Lower lobe of right lung (tissue), 2 donors: Measurements from ENCODE around the gene LPP. TPM values are rescaled to one million over a fixed set of nuclear protein-coding genes. Genes with fewer than 3 reads are reported as not detected.

Experiments
- ATAC-seq, 2 donors: fragments of 200-7000 bp; cut with Tn5 transposase; one replicate each; pipeline ENCODE4 v1.9.1; 2020 to 2022; ENCODE audit warnings: mild to moderate bottlenecking in 2 of 2, moderate library complexity in 2 of 2
- DNase-seq: peaks from one replicate; pipeline ENCODE4 v3.0.0-alpha.2; 2020
- H3K27ac ChIP-seq: fragments of 200-600 bp; one replicate; pipeline ENCODE4 v1.8.0; 2022
- H3K27me3 ChIP-seq: fragments of 200-600 bp; one replicate; pipeline ENCODE4 v1.8.0; 2022; ENCODE audit warnings: low read depth
- H3K36me3 ChIP-seq: fragments of 200-600 bp; one replicate; pipeline ENCODE4 v1.8.0; 2022; ENCODE audit warnings: mild to moderate bottlenecking
- H3K4me1 ChIP-seq: fragments of 200-600 bp; one replicate; pipeline ENCODE4 v1.8.0; 2022
- H3K4me3 ChIP-seq: fragments of 200-600 bp; one replicate; pipeline ENCODE4 v1.8.0; 2022; ENCODE audit warnings: mild to moderate bottlenecking
- H3K9me3 ChIP-seq: fragments of 200-600 bp; one replicate; pipeline ENCODE4 v1.8.0; 2022
- intact Hi-C: fragments of 100-400 bp; cut with DNase I; formaldehyde crosslinking; loops from one replicate; pipeline ENCODE4 v1.11.0; 2022
- total RNA-seq: library from RNA; stranded (reverse); fragmentation: NEBNext Ultra II Directional; extraction: Animal tissue kit (Norgen Biotek cat#: 25700); gene quantifications from one replicate; pipeline ENCODE4 v1.2.1, GENCODE V29; 2021
- TF ChIP-seq, protein P1 (sequence below): fragments of 200-600 bp; IDR thresholded peaks from one replicate; pipeline ENCODE4 v1.8.0; 2022; ENCODE audit warnings: antibody characterized with exemption, mild to moderate bottlenecking
- donor health status: DM: no; HTN: yes; CAD: no; lungs with severe emphysema.

Gene LPP
- total RNA-seq, 1 donor from 2014 or later = 180 TPM

GRCh38 chr3:188905547-188905946 lies 751.6 kb downstream of the LPP start:
- no peak for DNase-seq
- H3K36me3 ChIP-seq = no peaks in the 10 kb centered on the region
- H3K4me1 ChIP-seq = peaks cover 21% of the 10 kb centered on the region
- intact Hi-C loops = no loop called here
- no peaks in the 10 kb centered on the region for H3K9me3 ChIP-seq
- TF ChIP-seq, protein P1, sequence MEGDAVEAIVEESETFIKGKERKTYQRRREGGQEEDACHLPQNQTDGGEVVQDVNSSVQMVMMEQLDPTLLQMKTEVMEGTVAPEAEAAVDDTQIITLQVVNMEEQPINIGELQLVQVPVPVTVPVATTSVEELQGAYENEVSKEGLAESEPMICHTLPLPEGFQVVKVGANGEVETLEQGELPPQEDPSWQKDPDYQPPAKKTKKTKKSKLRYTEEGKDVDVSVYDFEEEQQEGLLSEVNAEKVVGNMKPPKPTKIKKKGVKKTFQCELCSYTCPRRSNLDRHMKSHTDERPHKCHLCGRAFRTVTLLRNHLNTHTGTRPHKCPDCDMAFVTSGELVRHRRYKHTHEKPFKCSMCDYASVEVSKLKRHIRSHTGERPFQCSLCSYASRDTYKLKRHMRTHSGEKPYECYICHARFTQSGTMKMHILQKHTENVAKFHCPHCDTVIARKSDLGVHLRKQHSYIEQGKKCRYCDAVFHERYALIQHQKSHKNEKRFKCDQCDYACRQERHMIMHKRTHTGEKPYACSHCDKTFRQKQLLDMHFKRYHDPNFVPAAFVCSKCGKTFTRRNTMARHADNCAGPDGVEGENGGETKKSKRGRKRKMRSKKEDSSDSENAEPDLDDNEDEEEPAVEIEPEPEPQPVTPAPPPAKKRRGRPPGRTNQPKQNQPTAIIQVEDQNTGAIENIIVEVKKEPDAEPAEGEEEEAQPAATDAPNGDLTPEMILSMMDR = no peak
- peak overlapping the region; percentile 54 for H3K27ac ChIP-seq
- peaks cover 4% of the 10 kb centered on the region for H3K27me3 ChIP-seq
- ATAC-seq = peak; percentile 44 to 68
- no peak overlapping the region for H3K4me3 ChIP-seq

DNA sequence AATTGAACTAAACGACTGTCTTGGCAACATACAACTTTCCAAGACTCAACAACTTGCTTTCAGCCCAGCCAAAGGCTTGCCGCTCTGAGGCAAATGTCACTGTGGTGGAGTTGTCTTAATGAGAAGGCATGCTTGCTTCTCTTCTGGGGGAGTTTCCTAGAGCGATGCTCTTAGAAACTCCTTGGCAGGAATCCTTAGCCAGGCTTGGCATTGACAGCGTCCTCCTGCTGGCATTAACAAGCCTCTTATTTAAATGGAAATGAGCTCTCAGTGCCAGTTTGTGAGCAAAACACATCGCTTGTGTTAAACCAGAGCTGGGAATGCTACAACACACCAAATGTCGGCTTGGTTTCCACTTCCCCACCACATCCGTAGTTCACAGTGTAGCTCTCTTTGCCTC lies 752.3 kb downstream of the LPP start:
- DNase-seq (no peak), ATAC-seq (no peak)
- TF ChIP-seq, protein P1 = no peak
- no peaks in the 10 kb centered on the region for H3K36me3 ChIP-seq
- peak overlapping the region; percentile 54 for H3K27ac ChIP-seq
- H3K27me3 ChIP-seq = peaks cover 4% of the 10 kb centered on the region
- no peaks in the 10 kb centered on the region for H3K9me3 ChIP-seq
- intact Hi-C loops = no loop called here
- peaks cover 14% of the 10 kb centered on the region for H3K4me1 ChIP-seq
- no peak overlapping the region for H3K4me3 ChIP-seq

DNA sequence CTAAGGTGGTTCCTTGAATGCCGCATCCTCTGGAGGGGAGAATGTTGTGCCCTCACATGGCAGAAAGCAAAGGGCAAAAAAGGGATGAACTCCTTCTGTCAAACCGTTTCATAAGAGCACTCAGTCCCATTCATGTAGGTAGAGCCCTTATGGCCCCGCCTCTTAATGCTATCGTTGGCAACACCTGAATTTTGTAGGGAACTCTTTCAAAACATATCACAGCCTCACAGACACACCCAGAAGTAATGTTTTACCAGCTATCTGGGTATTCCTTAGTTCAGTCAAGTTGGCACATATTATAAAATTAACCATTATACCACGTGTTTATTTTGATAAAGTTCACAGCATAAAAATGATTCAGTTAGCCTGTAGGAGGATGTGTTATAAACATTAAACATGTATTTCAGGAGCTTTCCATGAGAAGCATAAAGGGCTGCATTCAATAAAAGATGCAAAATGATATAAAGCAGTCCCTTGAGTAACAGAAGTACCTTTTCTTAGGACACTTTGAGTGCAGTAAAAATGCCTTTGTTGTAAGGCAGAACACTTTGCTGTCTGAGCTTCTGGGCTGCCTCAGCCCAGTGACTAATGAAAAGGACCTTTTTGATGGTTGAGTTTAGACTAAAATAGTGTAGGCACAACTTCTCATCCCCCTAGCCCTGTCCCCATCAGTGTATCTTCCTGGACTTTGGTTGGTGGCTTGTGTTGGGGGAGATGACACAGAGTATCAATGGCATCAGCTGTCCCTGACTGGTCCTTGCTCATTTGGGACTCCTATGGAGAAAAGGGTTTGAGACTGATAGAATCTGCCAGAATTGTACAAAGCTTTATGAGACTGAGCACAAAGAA lies 754.3 kb downstream of the LPP start:
- no peak for ATAC-seq
- peaks cover 7% of the 10 kb centered on the region for H3K4me1 ChIP-seq
- intact Hi-C loops = no loop called here
- no peaks in the 10 kb centered on the region for H3K36me3 ChIP-seq
- DNase-seq = no peak
- H3K27ac ChIP-seq = no peak overlapping the region
- peaks cover 4% of the 10 kb centered on the region for H3K27me3 ChIP-seq
- TF ChIP-seq, protein P1 = no peak
- no peaks in the 10 kb centered on the region for H3K9me3 ChIP-seq
- H3K4me3 ChIP-seq = no peak overlapping the region

DNA sequence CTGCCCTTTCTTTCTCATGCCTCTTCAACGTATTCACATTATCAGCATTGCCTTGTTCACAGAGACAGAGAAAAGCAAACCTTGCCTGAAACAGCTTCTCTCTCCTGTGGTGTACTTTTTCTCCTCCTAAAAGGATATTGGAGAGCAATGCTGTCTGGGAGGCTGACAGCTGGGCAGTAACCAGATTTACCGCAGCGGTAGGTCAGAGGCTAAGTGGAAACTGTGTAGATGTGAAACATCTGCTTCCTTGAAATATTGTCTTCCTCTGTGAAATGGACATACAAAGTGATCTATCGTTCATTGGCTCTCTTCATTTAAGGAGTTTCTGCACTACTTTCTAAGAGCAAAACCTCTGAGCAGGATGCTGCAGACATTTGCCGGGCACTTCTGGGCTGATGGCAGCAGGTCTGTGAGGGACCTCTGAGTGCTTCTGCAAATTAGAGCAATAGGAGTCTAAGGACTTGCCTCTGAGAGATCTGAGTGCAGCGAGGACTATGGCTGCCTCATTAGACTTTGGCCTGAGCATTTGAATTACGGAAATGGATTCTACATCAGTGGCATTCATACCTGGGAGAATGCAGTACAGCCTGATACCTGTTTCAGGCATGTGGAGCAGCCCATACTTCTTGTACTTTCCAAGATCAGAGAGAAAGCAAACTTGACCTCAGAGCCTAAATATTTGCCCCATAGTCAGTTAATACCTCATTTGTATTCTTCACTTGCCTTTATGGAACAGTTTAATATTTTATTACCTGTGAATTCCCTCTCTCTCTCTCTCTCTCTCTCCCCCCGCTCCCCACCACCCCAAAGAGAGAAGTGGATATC lies 757.3 kb downstream of the LPP start:
- no peak overlapping the region for H3K4me3 ChIP-seq
- H3K9me3 ChIP-seq = no peaks in the 10 kb centered on the region
- ATAC-seq (peak in 1 of 2 donors; percentile 57), DNase-seq (no peak)
- H3K27me3 ChIP-seq = peaks cover 4% of the 10 kb centered on the region
- no peaks in the 10 kb centered on the region for H3K36me3 ChIP-seq
- intact Hi-C loops = no loop called here
- TF ChIP-seq, protein P1 = no peak
- peaks cover 26% of the 10 kb centered on the region for H3K4me1 ChIP-seq
- peak overlapping the region; percentile 18 for H3K27ac ChIP-seq

DNA sequence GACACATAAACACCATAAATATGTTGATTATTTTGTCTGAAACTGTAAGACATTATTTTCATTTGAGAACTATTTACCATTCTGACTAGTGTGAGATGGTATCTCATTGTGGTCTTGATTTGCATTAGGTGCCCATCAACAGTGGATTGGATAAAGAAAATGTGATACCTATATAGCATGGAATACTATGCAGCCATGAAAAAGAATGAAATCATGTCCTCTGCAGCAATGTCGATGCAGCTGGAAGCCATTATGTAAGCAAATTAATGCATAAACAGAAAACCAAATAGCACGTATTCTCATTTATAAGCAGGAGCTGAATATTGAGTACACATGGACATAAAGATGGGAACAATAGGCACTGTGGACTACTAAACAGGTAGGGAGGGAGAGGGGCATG lies 759.1 kb downstream of the LPP start:
- no peak for DNase-seq
- no peaks in the 10 kb centered on the region for H3K9me3 ChIP-seq
- peaks cover 41% of the 10 kb centered on the region for H3K4me1 ChIP-seq
- no peaks in the 10 kb centered on the region for H3K36me3 ChIP-seq
- H3K27me3 ChIP-seq = no peaks in the 10 kb centered on the region
- intact Hi-C loops = no loop called here
- no peak overlapping the region for H3K27ac ChIP-seq
- TF ChIP-seq, protein P1 = no peak
- ATAC-seq = no peak
- no peak overlapping the region for H3K4me3 ChIP-seq
